Suprapubic skin (tissue), 4 donors: Measurements from ENCODE around the gene RPL27. TPM values are rescaled to one million over a fixed set of nuclear protein-coding genes. Genes with fewer than 3 reads are reported as not detected.
A peak's percentile ranks its signal among the peaks of the same experiment; 100 is the strongest.
"Not testable (repeated sequence)": the region's sequence is repeated elsewhere in the genome, so short reads cannot be mapped to it uniquely, and the experiment has no call there.

Experiments used
- DNase-seq, 2 donors: peaks; one replicate each; pipeline ENCODE4 v3.0.0-alpha.2; 2019; ENCODE audit warnings: low spot score in 2 of 2
- H3K27ac ChIP-seq: fragments of 200-600 bp; sonication (generic); one replicate; pipeline ENCODE4 v1.5.1; 2019
- H3K27me3 ChIP-seq: fragments of 200-600 bp; sonication (generic); one replicate; pipeline ENCODE4 v1.5.1; 2019
- H3K36me3 ChIP-seq: fragments of 200-600 bp; sonication (generic); one replicate; pipeline ENCODE4 v1.5.1; 2019
- H3K4me1 ChIP-seq: fragments of 200-600 bp; sonication (generic); one replicate; pipeline ENCODE4 v1.5.1; 2019
- H3K4me3 ChIP-seq: fragments of 200-600 bp; sonication (generic); one replicate; pipeline ENCODE4 v1.5.1; 2019; ENCODE audit warnings: mild to moderate bottlenecking
- H3K9me3 ChIP-seq: fragments of 200-600 bp; sonication (generic); one replicate; pipeline ENCODE4 v1.5.1; 2019
- EP300 ChIP-seq: sonication (generic); formaldehyde crosslinking; IDR thresholded peaks from one replicate; pipeline ENCODE4 v1.6.1; 2017; ENCODE audit warnings: antibody characterized with exemption
- POLR2A ChIP-seq, 2 donors: fragments of 450-650 bp; IDR thresholded peaks; one replicate each; pipeline ENCODE4 v1.6.1; 2017; ENCODE audit warnings: antibody characterized with exemption in 2 of 2, mild to moderate bottlenecking in 2 of 2, moderate library complexity in 2 of 2
- POLR2AphosphoS5 ChIP-seq, 3 donors: sonication (generic); formaldehyde crosslinking; IDR thresholded peaks; one replicate each; pipeline ENCODE4 v1.6.1; 2017; ENCODE audit warnings: antibody characterized with exemption in 3 of 3
- WGBS: methylation state at CpG from one replicate; pipeline ENCODE4 v1.1.5; 2018; 5-methylcytosine and 5-hydroxymethylcytosine counted together
- total RNA-seq, 4 donors: library from RNA; depleted of rRNA; stranded (reverse); fragments of >200 nt; gene quantifications; one replicate each; pipeline ENCODE4 v1.1.0, GENCODE V29; 2016
- TF ChIP-seq, protein P1 (sequence below), 2 donors: fragments of 200-600 bp in 1 of 2; fragments of 450-650 bp in 1 of 2; sonication (generic) in 1 of 2; IDR thresholded peaks; one replicate each; pipeline ENCODE4 v1.5.1; 2016 to 2019; ENCODE audit warnings: antibody characterized with exemption in 2 of 2, mild to moderate bottlenecking in 1 of 2, moderate library complexity in 1 of 2

The RPL27 gene
- total RNA-seq, 4 donors from 2014 or later = 968 to 1,986 (median 1,251) TPM

DNA sequence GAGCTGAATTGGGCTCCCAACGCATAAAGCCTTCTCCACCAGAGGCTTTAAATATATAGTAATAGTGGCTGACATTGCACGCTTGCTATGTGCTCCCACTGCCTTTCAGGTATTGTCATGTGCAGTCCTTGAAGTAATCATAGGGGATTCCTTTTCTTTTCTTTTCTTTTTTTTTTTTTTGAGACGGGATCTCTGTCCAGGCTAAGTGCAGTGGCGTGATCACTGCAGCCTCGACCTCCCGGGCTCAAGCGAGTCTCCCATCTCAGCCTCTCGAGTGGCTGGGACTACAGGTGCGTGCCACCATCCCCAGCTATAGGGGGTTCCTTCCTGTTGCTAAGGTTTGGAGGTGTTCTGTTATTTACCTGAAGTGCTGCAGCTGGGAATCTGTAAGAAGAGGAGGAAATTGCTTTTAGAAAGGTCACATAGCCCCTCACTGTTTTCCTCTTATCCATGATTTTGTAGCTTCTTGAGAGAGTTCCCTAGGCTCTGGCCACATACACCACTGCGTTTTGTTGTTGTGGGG is 845 bp downstream of the RPL27 start:
- no peak for DNase-seq
- peak overlapping the region; percentile 92 for H3K27ac ChIP-seq
- 20% methylated on average over 10 of the region's 10 CpGs for WGBS
- H3K9me3 ChIP-seq = no peaks in the 10 kb centered on the region
- H3K4me1 ChIP-seq = peaks cover 30% of the 10 kb centered on the region
- peak overlapping the region; percentile 81 for H3K4me3 ChIP-seq
- no peaks in the 10 kb centered on the region for H3K27me3 ChIP-seq
- H3K36me3 ChIP-seq = peaks cover 40% of the 10 kb centered on the region
- no peak for TF ChIP-seq POLR2AphosphoS5 (IDR thresholded peaks at IDR 0.05)
- TF ChIP-seq, protein P1, sequence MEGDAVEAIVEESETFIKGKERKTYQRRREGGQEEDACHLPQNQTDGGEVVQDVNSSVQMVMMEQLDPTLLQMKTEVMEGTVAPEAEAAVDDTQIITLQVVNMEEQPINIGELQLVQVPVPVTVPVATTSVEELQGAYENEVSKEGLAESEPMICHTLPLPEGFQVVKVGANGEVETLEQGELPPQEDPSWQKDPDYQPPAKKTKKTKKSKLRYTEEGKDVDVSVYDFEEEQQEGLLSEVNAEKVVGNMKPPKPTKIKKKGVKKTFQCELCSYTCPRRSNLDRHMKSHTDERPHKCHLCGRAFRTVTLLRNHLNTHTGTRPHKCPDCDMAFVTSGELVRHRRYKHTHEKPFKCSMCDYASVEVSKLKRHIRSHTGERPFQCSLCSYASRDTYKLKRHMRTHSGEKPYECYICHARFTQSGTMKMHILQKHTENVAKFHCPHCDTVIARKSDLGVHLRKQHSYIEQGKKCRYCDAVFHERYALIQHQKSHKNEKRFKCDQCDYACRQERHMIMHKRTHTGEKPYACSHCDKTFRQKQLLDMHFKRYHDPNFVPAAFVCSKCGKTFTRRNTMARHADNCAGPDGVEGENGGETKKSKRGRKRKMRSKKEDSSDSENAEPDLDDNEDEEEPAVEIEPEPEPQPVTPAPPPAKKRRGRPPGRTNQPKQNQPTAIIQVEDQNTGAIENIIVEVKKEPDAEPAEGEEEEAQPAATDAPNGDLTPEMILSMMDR (IDR thresholded peaks at IDR 0.05) = no peak
- no peak for TF ChIP-seq POLR2A (IDR thresholded peaks at IDR 0.05)
- TF ChIP-seq EP300 = no peak

DNA sequence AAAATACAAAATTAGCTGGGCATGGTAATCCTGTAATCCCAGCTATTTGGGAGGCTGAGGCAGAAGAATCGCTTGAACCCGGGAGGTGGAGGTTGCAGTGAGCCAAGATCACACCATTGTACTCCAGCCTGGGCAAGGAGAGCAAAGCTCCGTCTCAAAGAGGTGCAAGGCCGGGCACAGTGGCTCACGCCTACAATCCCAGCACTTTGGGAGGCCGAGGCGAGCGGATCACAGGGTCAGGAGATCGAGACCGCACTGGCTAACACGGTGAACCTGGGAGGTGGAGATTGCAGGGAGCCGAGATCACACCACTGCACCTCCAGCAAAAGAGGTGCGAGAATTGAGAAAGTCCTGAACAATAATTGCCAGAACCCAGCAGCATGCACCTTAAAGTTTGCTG is 2.7 kb downstream of the RPL27 start:
- Histone ChIP-seq H3K36me3 (peaks cover 40% of the 10 kb centered on the region), H3K4me1 (peaks cover 30% of the 10 kb centered on the region)
- not testable (repeated sequence) for H3K4me3 ChIP-seq, DNase-seq, H3K9me3 ChIP-seq, H3K27me3 ChIP-seq, H3K27ac ChIP-seq
- WGBS = 94% methylated on average over 13 of the region's 13 CpGs

DNA sequence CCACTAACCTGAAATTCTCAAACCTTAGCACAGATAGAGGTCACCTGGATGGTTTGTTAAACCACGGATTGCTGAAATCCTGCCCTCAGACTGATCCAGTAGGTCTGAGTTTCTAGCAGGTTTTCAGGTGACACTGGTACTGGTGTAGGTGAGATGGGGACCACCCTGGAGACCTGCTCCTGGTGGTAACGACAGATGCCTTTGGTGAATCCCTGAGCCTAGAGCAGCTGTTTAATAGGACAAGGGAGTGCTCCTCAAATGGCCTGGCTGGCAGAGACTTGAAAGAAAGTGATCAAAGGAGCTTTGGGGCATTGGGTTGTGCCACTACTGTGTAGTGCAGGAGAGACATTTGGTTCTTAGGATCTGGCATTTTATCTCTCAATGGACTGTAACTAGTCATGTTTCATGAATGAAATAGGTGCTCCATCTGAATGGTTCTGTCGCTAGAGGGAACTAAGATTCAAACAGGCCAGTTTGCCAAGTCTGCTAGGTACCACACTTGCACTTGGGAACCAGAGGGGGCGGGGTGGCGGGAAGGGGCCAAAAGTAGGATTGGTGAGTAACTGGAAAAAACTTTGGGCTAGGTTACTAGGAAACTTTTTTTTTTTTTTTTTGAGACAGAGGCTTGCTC is 5.4 kb downstream of the RPL27 start:
- H3K36me3 ChIP-seq = peaks cover 40% of the 10 kb centered on the region
- peaks cover 35% of the 10 kb centered on the region for H3K4me1 ChIP-seq
- DNase-seq = no peak
- no peak overlapping the region for H3K27ac ChIP-seq
- no peaks in the 10 kb centered on the region for H3K27me3 ChIP-seq
- H3K4me3 ChIP-seq = no peak overlapping the region
- 76% methylated on average over 5 of the region's 5 CpGs for WGBS
- no peaks in the 10 kb centered on the region for H3K9me3 ChIP-seq
- no peak for TF ChIP-seq POLR2A (IDR thresholded peaks at IDR 0.05)
- TF ChIP-seq EP300 = no peak
- no peak for TF ChIP-seq POLR2AphosphoS5 (IDR thresholded peaks at IDR 0.05)
- TF ChIP-seq, protein P1 (IDR thresholded peaks at IDR 0.05) = no peak

DNA sequence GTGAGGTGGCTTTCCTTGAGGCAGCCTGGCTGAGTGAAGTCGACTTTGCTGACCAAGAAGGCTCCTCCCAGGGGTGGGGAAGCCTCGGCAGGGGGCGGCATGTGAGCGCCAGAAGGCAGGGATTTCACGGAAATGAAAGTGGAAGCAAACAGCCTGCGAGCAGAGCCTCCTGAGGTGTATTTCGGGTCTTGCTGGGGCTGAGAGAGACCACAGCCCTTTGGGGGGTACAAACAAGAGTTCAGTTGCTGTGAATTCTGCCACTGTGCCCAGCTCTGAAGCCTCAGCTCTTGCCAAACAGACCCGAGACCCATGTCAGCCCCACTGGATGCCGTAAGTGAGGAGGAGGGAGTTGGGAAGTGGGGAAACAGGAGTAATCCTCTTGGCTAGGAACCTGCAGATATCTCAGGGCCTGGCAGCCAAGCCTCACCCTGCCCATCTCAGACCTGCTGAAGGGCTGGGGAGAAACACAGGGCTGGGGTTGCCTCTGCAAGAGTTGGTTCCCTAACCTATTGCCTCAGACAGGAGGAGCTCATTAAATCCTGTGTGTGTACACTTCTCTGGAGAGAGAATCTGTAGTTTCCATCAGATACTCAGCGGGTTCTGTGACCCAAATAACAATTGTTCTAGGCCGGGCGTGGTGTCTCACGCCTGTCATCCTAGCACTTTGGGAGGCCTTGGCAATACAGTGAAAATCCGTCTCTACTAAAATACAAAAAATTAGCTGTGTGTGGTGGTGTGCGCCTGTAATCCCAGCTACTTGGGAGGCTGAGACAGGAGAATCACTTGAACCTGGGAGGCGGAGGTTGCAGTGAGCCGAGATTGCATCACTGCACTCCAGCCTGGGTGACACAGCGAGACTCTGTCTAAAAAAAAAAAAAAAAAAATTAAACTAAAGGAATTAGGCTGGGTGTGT is 8.7 kb downstream of the RPL27 start, which contains the start of gene IFI35:
TSS of gene IFI35 (plus strand) at position 146 of the 913 bp plus-strand sequence. CDS start at position 310, 164 bp downstream.
- H3K4me1 ChIP-seq = peaks cover 42% of the 10 kb centered on the region
- H3K36me3 ChIP-seq = peaks cover 20% of the 10 kb centered on the region
- peak within 1 kb of the TSS; percentile 95 for H3K27ac ChIP-seq
- no peaks in the 10 kb centered on the region for H3K27me3 ChIP-seq
- H3K4me3 ChIP-seq = peak within 1 kb of the TSS; percentile 67
- H3K9me3 ChIP-seq = no peaks in the 10 kb centered on the region
- WGBS = 16% methylated on average over 16 of the region's 18 CpGs
- peak in 1 of 3 donors; percentile 49 for TF ChIP-seq POLR2AphosphoS5 (IDR thresholded peaks at IDR 0.05)
- TF ChIP-seq POLR2A (IDR thresholded peaks at IDR 0.05) = peak in 1 of 2 donors; percentile 34
- TF ChIP-seq, protein P1 (IDR thresholded peaks at IDR 0.05) = peak in 1 of 2 donors; percentile 21
- TF ChIP-seq EP300 = no peak
- DNase-seq = peak; percentile 92

DNA sequence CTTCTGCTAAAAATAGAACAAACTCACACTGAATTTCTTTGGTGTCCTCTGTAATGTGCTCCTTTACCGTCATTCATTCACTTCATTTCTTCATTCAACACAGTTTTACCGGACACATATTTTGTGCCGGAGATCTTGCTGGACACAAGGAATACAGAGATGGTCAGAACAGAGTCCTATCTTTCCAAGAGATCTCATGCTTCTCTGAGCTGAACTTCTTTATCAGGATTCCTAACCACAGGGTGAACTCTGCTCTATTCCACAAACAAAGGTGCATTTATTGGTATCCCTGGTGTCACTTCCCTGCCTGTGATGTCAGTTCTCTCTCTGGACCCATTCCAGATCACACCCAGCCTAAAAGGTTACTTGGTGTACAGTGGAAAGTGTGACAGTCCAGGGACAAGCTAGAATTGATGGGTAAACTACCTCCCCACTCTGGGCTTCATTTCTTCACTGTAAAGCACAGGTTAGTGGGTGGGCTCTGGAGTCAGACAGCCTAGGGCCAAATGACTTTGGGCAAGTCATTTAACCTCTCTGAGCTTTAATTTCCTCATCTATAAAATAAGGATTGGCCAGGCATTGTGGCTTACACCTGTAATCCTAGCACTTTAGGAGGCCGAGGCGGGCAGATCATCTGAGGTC is 12.6 kb downstream of the RPL27 start:
- DNase-seq = no peak
- TF ChIP-seq POLR2AphosphoS5 (IDR thresholded peaks at IDR 0.05) (no peak), EP300 (no peak), POLR2A (IDR thresholded peaks at IDR 0.05) (no peak)
- TF ChIP-seq, protein P1 (IDR thresholded peaks at IDR 0.05) = no peak
- H3K27ac ChIP-seq = peak overlapping the region; percentile 47
- peaks cover 12% of the 10 kb centered on the region for H3K36me3 ChIP-seq
- no peaks in the 10 kb centered on the region for H3K9me3 ChIP-seq
- 87% methylated on average over 5 of the region's 5 CpGs for WGBS
- no peaks in the 10 kb centered on the region for H3K27me3 ChIP-seq
- peaks cover 69% of the 10 kb centered on the region for H3K4me1 ChIP-seq
- H3K4me3 ChIP-seq = no peak overlapping the region
